ENCODE measurements around the gene PAX5.

The PAX5 gene

GRCh38 chr9:36914212-36914577, 119.9 kb downstream of the PAX5 start:
- DNase-seq (ENCODE audit: low spot score) (no peak), ATAC-seq (ENCODE audit: low read depth) (peak; percentile 57)
- Histone ChIP-seq H3K4me1 (ENCODE audit: insufficient read depth, poor library complexity, severe bottlenecking) (no peaks in the 10 kb centered on the region), H3K27me3 (ENCODE audit: insufficient read depth, poor library complexity, severe bottlenecking) (peaks cover 10% of the 10 kb centered on the region), H3K4me3 (ENCODE audit: severe bottlenecking) (no peak overlapping the region), H3K36me3 (ENCODE audit: low read depth) (no peaks in the 10 kb centered on the region), H3K27ac (ENCODE audit: poor library complexity, severe bottlenecking) (no peak overlapping the region), H3K9me3 (ENCODE audit: severe bottlenecking) (no peaks in the 10 kb centered on the region)
- TF ChIP-seq CTCF (IDR thresholded peaks at IDR 0.05; ENCODE audit: poor library complexity, severe bottlenecking): no peak

- peak; percentile 17 for TF ChIP-seq CTCF (IDR thresholded peaks at IDR 0.05; ENCODE audit: poor library complexity, severe bottlenecking)
- no peak overlapping the region for H3K27ac ChIP-seq (ENCODE audit: poor library complexity, severe bottlenecking)
- H3K36me3 ChIP-seq (ENCODE audit: low read depth): no peaks in the 10 kb centered on the region
- peaks cover 16% of the 10 kb centered on the region for H3K27me3 ChIP-seq (ENCODE audit: insufficient read depth, poor library complexity, severe bottlenecking)
- H3K4me3 ChIP-seq (ENCODE audit: severe bottlenecking): no peak overlapping the region
- H3K4me1 ChIP-seq (ENCODE audit: insufficient read depth, poor library complexity, severe bottlenecking): no peaks in the 10 kb centered on the region
- H3K9me3 ChIP-seq (ENCODE audit: severe bottlenecking): no peaks in the 10 kb centered on the region
- DNase-seq (ENCODE audit: low spot score): no peak
- ATAC-seq (ENCODE audit: low read depth): no peak; the same call in 2 of the 3 replicates
Measured at GRCh38 chr9:36913393-36914211, 120.5 kb downstream of the PAX5 start.

GRCh38 chr9:36912620-36913019, 121.4 kb downstream of the PAX5 start:
- TF ChIP-seq CTCF (IDR thresholded peaks at IDR 0.05; ENCODE audit: poor library complexity, severe bottlenecking): no peak
- no peak for DNase-seq (ENCODE audit: low spot score)
- H3K36me3 ChIP-seq (ENCODE audit: low read depth): no peaks in the 10 kb centered on the region

GRCh38 chr9:36911601-36912412, 122.3 kb downstream of the PAX5 start:
- Histone ChIP-seq H3K27ac (ENCODE audit: poor library complexity, severe bottlenecking) (no peak overlapping the region), H3K4me1 (ENCODE audit: insufficient read depth, poor library complexity, severe bottlenecking) (no peaks in the 10 kb centered on the region), H3K27me3 (ENCODE audit: insufficient read depth, poor library complexity, severe bottlenecking) (peaks cover 33% of the 10 kb centered on the region), H3K4me3 (ENCODE audit: severe bottlenecking) (no peak overlapping the region), H3K36me3 (ENCODE audit: low read depth) (no peaks in the 10 kb centered on the region), H3K9me3 (ENCODE audit: severe bottlenecking) (no peaks in the 10 kb centered on the region)
- no peak; the same call in 2 of the 3 replicates for ATAC-seq (ENCODE audit: low read depth)
- no peak for TF ChIP-seq CTCF (IDR thresholded peaks at IDR 0.05; ENCODE audit: poor library complexity, severe bottlenecking)
- no peak for DNase-seq (ENCODE audit: low spot score)

More at GRCh38 chr9:36912620-36913019, 121.4 kb downstream of the PAX5 start:
- H3K4me3 ChIP-seq (ENCODE audit: severe bottlenecking): no peak overlapping the region
- peaks cover 25% of the 10 kb centered on the region for H3K27me3 ChIP-seq (ENCODE audit: insufficient read depth, poor library complexity, severe bottlenecking)
- ATAC-seq (ENCODE audit: low read depth): no peak
- H3K4me1 ChIP-seq (ENCODE audit: insufficient read depth, poor library complexity, severe bottlenecking): no peaks in the 10 kb centered on the region
- H3K27ac ChIP-seq (ENCODE audit: poor library complexity, severe bottlenecking): no peak overlapping the region
- no peaks in the 10 kb centered on the region for H3K9me3 ChIP-seq (ENCODE audit: severe bottlenecking)

All from RWPE2 (cell line).